Measurements from ENCODE around the gene ARMC10. TPM values are rescaled to one million over a fixed set of nuclear protein-coding genes. Genes with fewer than 3 reads are reported as not detected.

The ARMC10 gene
- polyA plus RNA-seq, 1 donor from 2014 or later, result 28.8 TPM

- Histone ChIP-seq H3K79me2 (replicated peaks; ENCODE audit: insufficient read depth, low read length) (no peaks in the 10 kb centered on the region), H2AFZ (ENCODE audit: low read depth, low read length) (no peak overlapping the region), H3K27me3 (ENCODE audit: insufficient read depth, low read depth, low read length) (no peaks in the 10 kb centered on the region), H3K9me2 (ENCODE audit: insufficient read depth, low read length) (no peaks in the 10 kb centered on the region), H4K20me1 (ENCODE audit: insufficient read depth) (no peaks in the 10 kb centered on the region), H3K27ac (ENCODE audit: low read length) (no peak overlapping the region), H3K4me3 (ENCODE audit: low read length) (no peak overlapping the region), H3K36me3 (ENCODE audit: insufficient read depth, low read length) (no peaks in the 10 kb centered on the region), H3F3A (ENCODE audit: insufficient read depth, low read length, poor library complexity, severe bottlenecking) (no peaks in the 10 kb centered on the region), H3K9me3 (ENCODE audit: low read length) (no peaks in the 10 kb centered on the region), H3K4me2 (ENCODE audit: low read length) (no peak overlapping the region), H3K9ac (ENCODE audit: low read length) (no peak overlapping the region)
- TF ChIP-seq MXI1 (conservative IDR thresholded peaks at IDR 0.05; ENCODE audit: poor library complexity, severe bottlenecking), result no peak
- no peak for TF ChIP-seq REST (IDR thresholded peaks at IDR 0.05; ENCODE audit: borderline replicate concordance)
- no peak for TF ChIP-seq CTCF (IDR thresholded peaks at IDR 0.05; ENCODE audit: poor library complexity, severe bottlenecking)
- TF ChIP-seq RAD21 (conservative IDR thresholded peaks at IDR 0.05), result no peak
- TF ChIP-seq SMC3 (conservative IDR thresholded peaks at IDR 0.05; ENCODE audit: poor library complexity), result no peak
- TF ChIP-seq EZH2 (IDR thresholded peaks at IDR 0.05; ENCODE audit: borderline replicate concordance, insufficient read depth, low read length, poor library complexity, severe bottlenecking), result no peak
- TF ChIP-seq TAF1 (IDR thresholded peaks at IDR 0.05; ENCODE audit: low read depth), result no peak
- no peak for TF ChIP-seq POLR2AphosphoS5 (IDR thresholded peaks at IDR 0.05)
- TF ChIP-seq EP300 (conservative IDR thresholded peaks at IDR 0.05; ENCODE audit: poor library complexity, severe bottlenecking), result no peak
Measured at GRCh38 chr7:103113164-103113563, 38.2 kb downstream of the ARMC10 start.

- H3K4me2 ChIP-seq (ENCODE audit: low read length), result no peak overlapping the region
- H3K9me3 ChIP-seq (ENCODE audit: low read length), result no peaks in the 10 kb centered on the region
- H3K79me2 ChIP-seq (replicated peaks; ENCODE audit: insufficient read depth, low read length), result no peaks in the 10 kb centered on the region
- TF ChIP-seq POLR2AphosphoS5 (IDR thresholded peaks at IDR 0.05) (no peak), EP300 (conservative IDR thresholded peaks at IDR 0.05; ENCODE audit: poor library complexity, severe bottlenecking) (no peak), MXI1 (conservative IDR thresholded peaks at IDR 0.05; ENCODE audit: poor library complexity, severe bottlenecking) (no peak), TAF1 (IDR thresholded peaks at IDR 0.05; ENCODE audit: low read depth) (no peak), CTCF (IDR thresholded peaks at IDR 0.05; ENCODE audit: poor library complexity, severe bottlenecking) (no peak), REST (IDR thresholded peaks at IDR 0.05; ENCODE audit: borderline replicate concordance) (no peak), RAD21 (conservative IDR thresholded peaks at IDR 0.05) (no peak), SMC3 (conservative IDR thresholded peaks at IDR 0.05; ENCODE audit: poor library complexity) (no peak), EZH2 (IDR thresholded peaks at IDR 0.05; ENCODE audit: borderline replicate concordance, insufficient read depth, low read length, poor library complexity, severe bottlenecking) (no peak)
- no peaks in the 10 kb centered on the region for H3F3A ChIP-seq (ENCODE audit: insufficient read depth, low read length, poor library complexity, severe bottlenecking)
- H4K20me1 ChIP-seq (ENCODE audit: insufficient read depth), result no peaks in the 10 kb centered on the region
- H3K9me2 ChIP-seq (ENCODE audit: insufficient read depth, low read length), result no peaks in the 10 kb centered on the region
- peaks cover 3% of the 10 kb centered on the region for H3K36me3 ChIP-seq (ENCODE audit: insufficient read depth, low read length)
- no peaks in the 10 kb centered on the region for H3K27me3 ChIP-seq (ENCODE audit: insufficient read depth, low read depth, low read length)
- H3K27ac ChIP-seq (ENCODE audit: low read length), result no peak overlapping the region
- H3K9ac ChIP-seq (ENCODE audit: low read length), result no peak overlapping the region
- H3K4me3 ChIP-seq (ENCODE audit: low read length), result no peak overlapping the region
- no peak overlapping the region for H2AFZ ChIP-seq (ENCODE audit: low read depth, low read length)
Measured at GRCh38 chr7:103114576-103115008, 39.7 kb downstream of the ARMC10 start.
